SHP77 treated with DMSO at 0.1 percent for 48 hours (cell line): ENCODE data around the gene MLKL.
"Not testable (repeated sequence)": the region's sequence is repeated elsewhere in the genome, so short reads cannot be mapped to it uniquely, and the experiment has no call there.

ENCODE experiments used
- DNase-seq: peaks from one replicate; lab custom pipeline; 2025; lab: John Stamatoyannopoulos, UW

MLKL gene

DNA sequence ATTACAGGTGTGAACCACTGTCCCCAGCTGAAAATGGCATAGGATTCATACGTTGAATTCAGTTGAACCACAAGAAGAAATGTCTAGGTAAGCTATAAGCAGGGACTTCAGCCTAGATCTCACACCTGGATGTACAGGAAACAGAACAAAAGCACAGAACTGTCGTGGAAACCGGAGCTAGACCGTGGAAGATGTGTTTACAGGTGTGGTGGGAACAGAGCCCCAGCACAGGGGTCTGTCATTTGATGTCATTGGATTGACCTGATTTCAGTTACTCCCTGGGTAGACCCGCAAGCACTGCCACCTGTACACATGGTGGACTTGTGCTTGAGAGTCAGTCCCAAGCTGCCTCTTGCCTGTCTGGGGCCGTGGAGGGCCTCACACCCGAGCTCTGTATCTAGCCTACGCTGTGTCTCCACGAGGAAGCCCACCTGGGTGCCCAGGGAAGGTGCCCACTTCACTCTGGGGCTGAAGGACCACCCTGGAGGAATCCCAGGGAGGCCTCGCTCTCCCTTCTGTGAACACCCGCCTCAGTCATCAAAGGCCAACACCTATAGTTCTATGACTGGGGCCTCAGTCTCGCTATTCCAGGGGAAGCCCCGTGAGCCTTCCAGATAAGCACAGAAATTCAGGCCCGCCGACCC lies 32.2 kb upstream of the MLKL start:
- DNase-seq: no peak

DNA sequence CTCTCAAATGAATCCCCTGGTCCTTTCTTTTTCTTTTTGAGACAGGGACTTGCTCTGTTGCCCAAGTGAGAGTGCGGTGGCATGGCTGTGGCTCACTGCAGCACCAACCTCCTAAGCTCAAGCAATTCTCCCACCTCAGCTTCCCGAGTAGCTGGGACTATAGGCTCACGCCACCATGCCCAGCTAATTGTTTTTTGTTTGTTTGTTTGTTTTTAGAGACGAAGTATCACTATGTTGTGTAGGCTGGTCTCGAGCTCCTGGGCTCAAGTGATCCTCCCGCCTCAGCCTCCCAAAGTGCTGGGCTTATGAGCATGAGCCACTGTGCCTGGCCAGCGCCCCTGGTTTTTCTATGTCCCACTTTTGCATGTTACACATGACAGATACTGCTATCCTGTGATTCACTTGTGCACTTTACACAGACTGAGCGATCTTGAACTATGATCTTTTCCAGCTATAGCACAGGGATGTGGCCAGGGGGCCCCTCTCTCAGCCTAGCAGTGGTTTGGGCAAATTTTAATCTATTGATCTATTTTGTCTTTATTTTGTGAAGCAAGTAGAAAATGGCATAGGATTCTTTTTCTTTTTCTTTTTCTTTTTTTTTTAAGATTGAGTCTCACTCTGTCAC lies 31.3 kb upstream of the MLKL start:
- no peak for DNase-seq

DNA sequence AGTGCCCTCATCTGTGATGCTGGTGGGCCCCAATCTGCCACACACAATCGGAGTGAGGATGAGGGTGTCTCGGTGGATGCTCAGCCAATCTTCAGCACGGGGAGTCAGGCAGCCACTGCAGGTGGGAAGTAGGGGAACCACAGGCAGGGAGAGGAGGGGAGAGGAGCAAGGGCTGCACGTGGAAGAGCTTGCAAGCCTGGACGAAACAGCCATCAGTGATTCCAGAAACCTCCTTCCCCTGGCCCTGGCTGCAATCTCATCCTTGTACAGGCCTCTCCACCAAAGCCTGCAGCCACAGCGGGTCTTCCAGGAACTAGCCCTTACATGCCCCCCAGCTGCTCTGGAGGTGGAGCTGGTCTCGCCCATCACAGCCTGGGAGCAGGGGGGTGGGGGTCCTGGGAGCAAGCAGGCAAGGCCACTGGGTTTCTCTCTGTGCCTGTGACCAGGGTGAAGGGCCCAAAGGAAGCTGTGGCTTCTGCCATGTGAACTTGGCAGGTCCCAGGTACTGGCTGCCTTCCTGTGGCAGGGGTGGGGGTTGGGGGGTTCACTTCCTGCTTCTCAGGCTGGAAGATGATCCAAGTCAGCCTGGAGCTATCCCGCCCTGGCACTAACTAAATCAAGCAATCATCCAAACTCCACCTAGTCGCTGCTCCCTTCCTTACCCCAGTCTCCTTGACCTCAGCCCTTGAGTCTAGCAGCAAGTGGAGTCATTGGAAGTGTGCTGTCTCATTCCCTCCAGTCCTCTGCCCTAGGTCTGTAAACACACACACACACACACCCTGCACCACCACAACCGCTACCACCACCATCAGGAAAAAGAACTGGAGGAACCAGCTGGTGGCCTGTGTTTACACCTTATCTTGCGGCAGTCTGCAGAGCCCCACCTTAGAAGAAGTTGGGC lies 29.4 kb upstream of the MLKL start:
- DNase-seq: no peak

DNA sequence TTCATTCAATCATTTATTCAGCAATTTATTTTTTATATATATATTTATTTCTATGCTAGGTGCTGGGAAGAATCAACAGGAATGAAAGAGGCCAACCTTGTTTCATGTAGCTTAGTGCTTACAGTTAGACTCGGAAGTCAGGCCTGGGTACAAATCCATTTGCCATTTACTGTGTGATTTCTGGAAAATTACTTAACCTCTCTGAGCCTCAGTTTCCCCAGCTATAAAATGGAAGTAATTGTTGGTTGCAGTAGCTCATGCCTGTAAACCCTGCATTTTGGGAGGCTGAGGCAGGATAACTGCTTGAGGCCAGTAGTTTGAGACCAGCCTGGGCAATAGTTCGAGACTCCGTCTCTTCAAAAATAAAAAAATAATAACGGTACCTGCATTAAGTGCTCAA lies 27.2 kb upstream of the MLKL start:
- no peak for DNase-seq

DNA sequence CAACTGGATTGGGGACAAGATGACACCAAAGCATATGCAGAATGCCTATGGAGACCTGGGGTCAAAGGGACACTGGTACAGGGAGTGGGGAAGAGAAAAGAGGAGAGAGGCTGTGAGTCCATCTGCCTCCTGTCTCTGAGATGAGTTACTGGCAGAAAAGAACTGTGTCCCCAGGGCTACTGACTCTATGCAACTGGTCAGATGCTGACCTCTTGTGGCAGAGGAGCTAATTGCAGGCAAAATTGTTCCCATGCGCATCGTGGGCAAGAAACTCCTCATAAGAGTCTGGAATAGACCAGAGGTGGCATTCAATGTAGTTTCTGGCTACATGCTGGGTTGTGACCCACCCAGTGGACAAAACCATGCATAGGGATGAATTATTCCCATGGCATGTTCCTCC lies 26.1 kb upstream of the MLKL start:
- no peak for DNase-seq

DNA sequence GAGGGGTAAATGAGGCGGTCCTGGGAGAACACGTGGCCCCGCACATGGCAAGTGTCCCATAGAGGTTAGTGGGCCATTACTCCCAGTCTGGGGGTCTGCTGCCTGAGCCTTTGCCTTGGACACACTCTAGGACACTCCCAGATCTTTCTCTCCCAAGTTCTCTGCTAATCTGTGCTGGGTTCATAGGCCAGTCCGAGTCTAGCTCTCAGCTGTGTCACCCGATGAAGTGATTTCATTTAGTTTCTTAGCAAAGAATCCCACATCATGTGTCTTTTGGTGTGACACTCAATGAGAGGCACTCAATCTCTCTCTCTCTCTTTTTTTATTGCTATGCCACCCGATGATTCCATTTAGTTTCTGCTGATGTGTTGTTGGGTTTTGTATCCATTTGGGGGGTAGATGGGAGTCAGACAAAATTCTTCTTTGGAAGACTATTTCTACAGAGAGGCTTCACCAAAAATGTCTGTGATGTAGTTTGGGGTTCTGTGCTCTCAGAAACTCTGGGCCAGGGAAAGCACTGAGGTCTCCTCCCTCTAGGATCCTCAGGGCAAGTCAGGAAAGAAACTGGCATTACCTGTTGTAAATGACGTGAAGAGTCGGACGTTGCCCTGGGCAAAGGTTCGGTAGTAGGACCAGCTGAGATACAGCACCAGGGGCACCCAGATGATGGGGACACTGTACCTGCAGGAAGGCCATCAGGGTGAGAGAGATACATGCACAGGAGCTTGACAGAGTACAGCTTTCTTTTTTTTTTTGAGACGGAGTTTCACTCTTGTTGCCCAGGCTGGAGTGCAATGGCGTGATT lies 25.2 kb upstream of the MLKL start:
- no peak for DNase-seq

DNA sequence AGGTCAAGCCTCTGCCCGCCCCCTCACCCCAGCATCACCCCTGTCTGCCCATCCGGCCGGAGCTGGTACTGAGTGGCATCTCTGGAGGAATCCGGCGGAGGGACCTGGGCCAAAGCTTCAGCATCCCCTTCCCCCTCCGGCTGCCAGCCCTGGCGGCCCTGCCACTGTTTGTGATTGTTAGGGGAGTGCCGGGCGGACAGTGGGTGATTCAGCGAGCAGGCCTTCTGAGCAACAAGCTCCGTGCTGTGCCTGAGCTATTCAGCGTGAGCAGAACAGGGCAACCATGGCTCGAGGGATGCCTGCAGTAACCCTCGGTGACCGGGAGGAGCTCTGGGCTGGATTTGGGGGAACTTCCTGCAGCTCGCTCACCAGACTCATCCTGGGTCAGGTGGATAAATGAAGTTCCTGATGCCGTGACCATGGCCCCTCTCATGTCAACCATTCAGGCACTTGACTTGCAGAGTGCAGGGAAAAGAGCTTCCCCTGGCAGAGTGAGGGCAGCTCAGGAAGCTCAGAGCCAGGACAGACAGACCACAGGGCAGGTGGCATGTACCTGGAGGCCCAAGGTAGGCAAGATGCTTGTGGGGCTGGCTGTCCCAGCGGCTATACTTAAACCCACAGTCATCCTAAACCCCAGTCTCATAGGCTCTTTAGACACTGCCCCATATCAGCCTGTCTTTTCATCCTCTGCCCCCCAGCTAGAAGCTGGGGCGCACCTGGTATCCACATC lies 24.3 kb upstream of the MLKL start:
- no peak for DNase-seq

DNA sequence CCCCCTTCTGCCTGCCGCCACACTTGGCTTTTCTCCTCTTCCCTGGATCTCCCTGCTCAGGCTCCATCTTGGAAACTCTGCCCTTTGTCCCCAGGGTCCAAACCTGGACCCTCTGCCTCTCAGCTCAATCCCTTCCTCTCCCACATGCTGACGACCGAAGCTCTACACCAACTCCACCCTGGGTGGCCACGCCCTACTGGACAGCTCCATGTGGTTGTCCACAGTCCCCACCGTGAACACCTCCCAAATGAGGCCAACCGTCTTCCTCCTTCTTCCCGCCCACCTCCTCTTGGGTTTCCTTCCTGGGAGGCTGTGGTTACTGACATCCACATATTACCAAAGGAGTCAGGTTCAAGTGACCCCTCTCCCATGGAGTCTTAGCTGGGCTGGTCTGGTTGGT lies 22.6 kb upstream of the MLKL start:
- no peak for DNase-seq

DNA sequence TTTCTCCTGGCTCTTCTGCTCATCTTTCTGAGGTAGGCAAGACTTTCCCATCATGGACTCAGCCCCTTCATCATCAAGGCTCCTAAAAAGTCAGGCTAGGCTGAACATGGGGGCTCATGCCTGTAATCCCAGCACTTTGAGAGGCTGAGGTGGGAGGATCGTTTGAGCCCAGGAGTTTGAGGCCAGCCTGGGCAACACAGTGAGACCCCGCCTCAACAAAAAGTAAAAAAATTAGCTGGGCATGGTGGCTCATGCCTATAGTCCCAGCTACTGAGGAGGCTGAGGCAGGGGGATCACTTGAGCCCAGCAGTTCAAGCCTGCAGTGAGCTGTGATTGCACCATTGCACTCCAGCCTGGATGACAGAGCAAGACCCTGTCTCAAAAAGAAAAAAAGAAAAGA lies 21.5 kb upstream of the MLKL start:
- DNase-seq: not testable (repeated sequence)

DNA sequence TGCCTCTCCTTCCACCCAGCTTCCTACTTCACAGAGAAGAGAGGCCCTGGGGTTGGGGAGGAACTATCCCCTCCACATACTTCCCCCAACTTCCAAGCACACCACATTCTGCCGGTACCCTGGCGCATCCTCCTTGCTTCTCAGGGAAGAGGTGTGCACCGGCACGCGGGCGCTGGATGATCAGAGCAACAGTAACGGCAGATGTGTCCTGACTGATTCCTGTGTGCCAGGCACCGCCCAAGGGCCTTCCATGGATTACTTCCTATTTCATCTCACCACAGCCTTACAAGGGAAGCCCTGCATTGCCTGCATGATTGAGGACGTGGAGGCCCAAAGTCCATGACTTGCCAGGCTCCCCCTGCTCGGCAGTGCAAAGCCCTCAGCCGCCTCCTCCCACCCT lies 21.1 kb upstream of the MLKL start:
- DNase-seq: no peak

DNA sequence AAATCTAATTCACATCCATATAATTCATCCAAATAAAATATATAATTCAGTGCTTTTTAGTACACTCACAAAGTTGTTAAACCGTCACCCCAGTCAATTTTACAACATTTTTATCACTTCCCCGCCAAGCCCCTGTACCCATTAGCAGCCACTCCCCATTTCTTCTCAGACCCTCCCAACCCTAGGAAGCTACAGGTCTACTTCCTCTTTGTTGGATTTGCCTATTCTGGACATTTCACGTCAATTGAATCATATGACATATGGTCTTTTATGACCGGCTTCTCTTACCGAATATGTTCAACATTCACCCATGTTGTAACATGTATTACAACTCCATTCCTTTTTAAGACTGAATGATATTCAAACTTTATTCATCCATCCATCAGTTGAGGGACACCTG lies 19.9 kb upstream of the MLKL start:
- no peak for DNase-seq

DNA sequence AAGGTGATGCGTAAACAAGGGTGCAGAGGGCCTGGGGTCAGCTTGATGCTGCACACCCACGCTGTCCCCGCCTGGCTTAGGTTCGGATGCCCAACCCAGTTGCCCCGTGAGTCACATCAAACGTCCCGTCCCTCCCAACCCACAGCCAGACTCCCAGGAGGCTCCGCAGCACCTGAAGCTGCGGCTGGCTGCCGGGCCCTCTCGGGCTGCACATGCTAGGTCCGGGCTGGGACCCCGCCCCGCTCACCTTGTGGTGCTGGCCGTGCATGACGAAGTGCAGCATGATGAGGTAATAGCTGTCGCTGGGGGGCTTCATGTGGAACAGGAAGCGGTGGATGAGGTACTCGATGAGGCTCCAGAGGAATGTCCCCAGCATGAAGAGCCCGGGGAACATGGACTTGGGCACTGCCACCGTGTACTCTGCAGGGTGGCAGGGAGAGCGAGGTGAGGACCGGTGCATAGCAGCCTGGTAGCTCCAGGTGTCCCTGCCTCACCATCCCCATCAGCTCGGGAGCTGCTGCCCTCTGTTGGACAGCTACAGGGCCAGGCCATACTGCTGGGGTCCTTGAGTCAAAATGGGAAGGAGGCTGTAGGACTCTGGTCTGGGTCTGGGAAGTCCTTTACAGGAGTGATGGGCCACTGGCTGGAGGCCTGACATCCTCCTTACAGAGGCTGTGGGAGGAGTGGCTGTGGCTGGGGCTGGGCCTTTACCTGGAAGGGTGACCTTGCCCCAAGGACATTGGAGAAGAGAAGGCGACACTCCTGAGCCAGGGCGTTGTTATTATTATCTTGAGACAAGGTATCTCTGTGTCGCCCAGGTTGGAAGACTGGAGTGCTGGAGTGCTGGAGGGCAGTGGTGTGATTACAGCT lies 18.3 kb upstream of the MLKL start:
- no peak for DNase-seq

DNA sequence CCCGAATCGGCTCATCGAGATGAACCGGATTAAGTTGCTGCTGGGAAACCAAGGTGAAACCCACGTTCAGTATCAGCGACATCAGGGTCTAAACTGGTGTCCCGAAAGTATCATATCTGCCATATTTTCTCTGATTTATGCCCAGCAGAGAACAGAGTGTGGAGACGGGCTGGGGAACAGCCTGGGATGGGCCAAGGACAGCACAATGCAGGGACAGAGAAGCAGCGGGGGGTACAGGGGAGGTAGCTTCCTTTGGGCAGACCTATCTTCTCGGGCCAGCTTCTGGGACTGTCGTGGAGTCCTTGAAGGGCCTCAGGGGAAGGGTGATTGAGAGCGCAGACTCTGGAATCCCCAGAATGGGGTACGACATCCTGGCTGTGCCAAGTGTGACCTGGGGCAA lies 17.5 kb upstream of the MLKL start:
- no peak for DNase-seq

DNA sequence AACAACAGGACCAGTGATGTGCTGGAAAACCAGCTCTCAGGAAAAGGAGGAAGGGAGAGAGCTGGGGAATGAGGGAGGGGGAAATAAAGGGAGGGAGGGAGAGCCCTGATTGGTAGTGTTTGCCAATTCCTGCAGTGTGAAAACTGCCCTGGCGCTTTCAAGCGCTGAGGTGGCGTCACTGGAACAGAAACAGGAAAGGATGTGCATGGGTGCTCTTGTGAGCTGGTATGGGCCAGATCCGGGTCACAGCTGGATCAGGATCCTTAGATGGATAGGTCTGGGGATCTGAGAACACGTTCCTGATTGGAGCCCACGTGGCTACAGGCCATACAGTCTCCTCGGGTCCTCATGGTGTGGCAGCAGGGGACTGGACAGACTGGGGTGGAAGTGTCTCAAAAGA lies 16.7 kb upstream of the MLKL start:
- DNase-seq: no peak

DNA sequence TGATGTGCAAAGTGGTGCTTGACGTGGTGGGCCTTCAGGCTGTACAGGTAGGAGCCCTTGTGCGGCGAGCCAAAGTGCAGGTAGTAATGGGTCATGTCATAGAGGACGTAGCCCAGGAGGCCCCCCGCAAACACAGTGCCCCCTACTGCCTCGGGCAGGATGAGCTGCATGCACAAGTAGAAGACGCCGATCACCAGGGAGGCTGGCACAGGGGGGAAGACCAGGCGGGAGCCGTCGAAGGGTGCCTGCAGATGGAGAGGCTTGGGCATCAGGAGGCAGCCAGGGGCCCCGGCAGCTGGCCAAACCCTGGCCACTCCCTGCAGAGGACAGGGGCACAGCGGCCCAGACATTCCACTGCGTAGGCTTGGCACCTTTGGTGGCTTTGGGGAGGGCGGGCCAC lies 15.7 kb upstream of the MLKL start:
- DNase-seq: no peak

DNA sequence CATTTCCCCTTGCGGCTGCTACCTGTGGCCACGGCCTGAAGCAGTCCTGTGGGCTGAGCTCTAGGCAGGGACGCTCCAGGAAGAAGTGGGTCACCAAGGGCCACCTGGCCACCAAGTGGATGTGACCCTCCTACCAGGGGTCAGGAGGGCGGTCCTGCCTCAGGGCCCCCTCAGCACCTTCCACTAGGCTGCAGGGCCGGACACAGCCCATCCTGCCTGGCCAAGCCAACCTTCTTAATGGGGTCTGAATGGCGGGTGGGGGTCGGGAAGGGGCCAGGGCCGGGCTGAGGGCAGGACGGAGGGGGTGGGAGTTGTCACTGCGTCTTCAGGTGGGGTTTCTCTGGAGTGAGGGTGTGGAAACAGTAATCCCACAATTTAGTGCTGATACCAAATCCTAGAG lies 13.2 kb upstream of the MLKL start:
- no peak for DNase-seq

DNA sequence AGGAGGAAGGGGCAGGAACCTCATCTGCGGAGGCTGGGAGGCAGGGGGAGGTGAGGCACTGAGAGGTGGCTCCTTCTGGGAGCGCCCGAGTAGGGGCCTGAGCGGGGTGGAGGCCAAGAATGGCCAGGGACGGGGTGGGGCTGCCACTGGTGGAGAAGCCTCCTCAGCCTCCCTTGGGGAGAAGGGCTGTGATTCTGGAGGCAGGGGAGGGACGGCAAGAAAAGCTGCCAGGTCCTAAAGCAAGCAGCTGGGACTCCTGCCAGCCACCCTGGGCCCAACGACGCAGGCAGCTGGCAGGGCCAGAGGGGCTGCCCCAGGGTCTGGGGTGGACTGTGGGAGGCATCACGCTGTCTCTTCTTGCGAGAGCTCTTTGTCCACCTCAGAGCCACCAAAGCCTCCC lies 12.7 kb upstream of the MLKL start:
- DNase-seq: no peak

DNA sequence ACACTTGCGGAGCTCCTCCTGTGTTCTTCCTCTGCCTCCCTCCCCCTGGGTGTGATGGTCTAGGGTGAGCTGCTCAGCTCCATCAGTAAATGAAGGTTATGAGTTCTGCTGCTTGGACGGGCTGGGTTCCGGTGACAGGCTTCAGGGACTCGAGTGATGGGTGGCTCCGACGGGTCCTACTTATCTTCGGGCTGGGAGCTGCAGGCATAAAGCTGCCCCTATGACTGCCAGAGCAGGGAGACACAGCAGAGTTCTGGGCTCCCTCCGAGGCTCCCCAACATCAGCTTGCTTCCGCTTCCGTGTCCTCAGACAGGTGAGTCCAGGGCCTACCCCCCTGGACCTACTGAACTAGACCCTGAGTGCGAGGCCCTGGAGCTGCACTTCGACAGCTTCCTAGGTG lies 11.3 kb upstream of the MLKL start:
- DNase-seq: no peak

DNA sequence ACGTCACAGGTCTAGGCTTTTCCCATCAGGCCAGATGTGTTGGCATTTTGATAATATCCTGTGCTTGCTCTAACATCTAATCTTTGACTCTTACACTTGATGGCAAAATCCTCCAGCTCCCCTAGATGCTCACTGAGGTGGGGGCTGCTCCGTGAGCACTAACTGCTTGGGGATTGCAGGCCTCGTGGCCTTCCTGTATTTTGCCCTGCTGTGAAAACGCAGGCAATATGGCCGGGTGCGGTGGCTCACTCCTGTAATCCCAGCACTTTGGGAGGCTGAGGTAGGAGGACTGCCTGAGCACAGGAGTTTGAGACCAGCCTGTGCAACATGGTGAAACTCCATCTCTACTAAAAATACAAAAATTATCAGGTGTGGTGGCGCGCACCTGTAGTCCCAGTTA lies 9.7 kb upstream of the MLKL start:
- DNase-seq: no peak

DNA sequence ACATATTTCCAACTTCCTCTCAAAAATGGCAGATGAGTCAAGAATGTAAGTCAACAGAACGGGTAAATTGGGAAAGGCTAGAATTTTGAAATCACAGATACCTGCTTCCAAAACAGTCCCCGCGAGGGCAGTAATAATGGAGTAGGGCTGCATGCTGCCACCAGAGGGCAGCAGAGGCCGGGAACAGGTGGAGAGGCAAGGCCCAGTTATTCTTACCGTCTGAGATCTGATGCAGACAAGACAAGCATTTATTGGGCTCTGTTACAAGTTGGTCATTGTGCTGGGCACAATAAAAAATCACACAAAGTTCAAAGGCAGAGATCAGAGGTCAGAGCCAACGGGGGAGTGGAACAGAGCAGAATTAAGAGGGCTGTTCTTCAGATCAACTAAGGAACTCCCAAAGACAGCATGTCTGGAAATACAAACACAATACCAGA lies 8.8 kb upstream of the MLKL start:
- peak; percentile 53 for DNase-seq

DNA sequence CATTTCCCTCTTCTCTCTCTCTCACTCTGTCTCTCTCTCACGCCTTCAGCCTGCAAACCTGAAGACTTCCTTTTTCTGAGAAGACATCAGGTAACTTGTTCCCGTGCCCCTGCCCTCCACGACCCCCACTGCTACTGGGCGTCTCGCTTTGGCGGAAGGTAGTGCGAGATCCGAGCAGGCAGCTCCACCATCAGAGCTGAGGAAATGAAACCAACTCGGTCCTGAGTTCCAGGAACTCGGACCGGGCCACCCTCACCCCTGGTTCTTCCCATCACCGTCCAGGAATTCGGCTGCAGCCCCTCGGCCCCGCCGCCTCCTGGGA lies 585 bp downstream of the MLKL start:
- no peak for DNase-seq
